Thyroid gland (tissue), 4 donors: ENCODE results near the gene OVCA2.

ENCODE experiments used
- POLR2A ChIP-seq, 2 donors: fragments of 450-650 bp; IDR thresholded peaks; one replicate each; pipeline ENCODE4 v1.6.1; 2017; ENCODE audit warnings: antibody characterized with exemption in 2 of 2, mild to moderate bottlenecking in 2 of 2, moderate library complexity in 1 of 2
- TF ChIP-seq, protein P1 (sequence below), 6 experiments: fragments of 200-600 bp in 3 of 6; fragments of 450-650 bp in 3 of 6; sonication (generic) in 3 of 6; IDR thresholded peaks; one replicate each; pipeline ENCODE4 v1.5.1; 2016 to 2019; ENCODE audit warnings: antibody characterized with exemption in 6 of 6, mild to moderate bottlenecking in 2 of 6, inconsistent platforms in 1 of 6, moderate library complexity in 1 of 6

GRCh38 chr17:1999557-2000251 is 42.1 kb upstream of the OVCA2 start:
- TF ChIP-seq, protein P1, sequence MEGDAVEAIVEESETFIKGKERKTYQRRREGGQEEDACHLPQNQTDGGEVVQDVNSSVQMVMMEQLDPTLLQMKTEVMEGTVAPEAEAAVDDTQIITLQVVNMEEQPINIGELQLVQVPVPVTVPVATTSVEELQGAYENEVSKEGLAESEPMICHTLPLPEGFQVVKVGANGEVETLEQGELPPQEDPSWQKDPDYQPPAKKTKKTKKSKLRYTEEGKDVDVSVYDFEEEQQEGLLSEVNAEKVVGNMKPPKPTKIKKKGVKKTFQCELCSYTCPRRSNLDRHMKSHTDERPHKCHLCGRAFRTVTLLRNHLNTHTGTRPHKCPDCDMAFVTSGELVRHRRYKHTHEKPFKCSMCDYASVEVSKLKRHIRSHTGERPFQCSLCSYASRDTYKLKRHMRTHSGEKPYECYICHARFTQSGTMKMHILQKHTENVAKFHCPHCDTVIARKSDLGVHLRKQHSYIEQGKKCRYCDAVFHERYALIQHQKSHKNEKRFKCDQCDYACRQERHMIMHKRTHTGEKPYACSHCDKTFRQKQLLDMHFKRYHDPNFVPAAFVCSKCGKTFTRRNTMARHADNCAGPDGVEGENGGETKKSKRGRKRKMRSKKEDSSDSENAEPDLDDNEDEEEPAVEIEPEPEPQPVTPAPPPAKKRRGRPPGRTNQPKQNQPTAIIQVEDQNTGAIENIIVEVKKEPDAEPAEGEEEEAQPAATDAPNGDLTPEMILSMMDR (IDR thresholded peaks at IDR 0.05): no peak
- TF ChIP-seq POLR2A (IDR thresholded peaks at IDR 0.05): no peak
